Liver (tissue), 9 donors: Measurements from ENCODE around the gene RABAC1. TPM values are rescaled to one million over a fixed set of nuclear protein-coding genes. Genes with fewer than 3 reads are reported as not detected.

Experiments used
- DNase-seq: peaks from one replicate; pipeline ENCODE4 v3.0.0-alpha.2; 2017; ENCODE audit warnings: low spot score
- H3K27ac ChIP-seq, 2 donors: one replicate each; pipeline ENCODE4 v1.7.0; 2013; ENCODE audit warnings: inconsistent platforms in 2 of 2, low read length in 2 of 2, control low read depth in 1 of 2, low read depth in 1 of 2, mild to moderate bottlenecking in 1 of 2
- H3K27me3 ChIP-seq, 4 donors: one replicate each; pipeline versions ENCODE4 v1.6.1 to v1.7.0; 2013; ENCODE audit warnings: low read length in 3 of 4, inconsistent platforms in 1 of 4, mild to moderate bottlenecking in 1 of 4, moderate library complexity in 1 of 4; ENCODE audit not compliant: control insufficient read depth in 4 of 4, insufficient read depth in 4 of 4
- H3K36me3 ChIP-seq, 4 donors: one replicate each; pipeline versions ENCODE4 v1.6.1 to v1.7.0; 2013; ENCODE audit warnings: low read length in 3 of 4, mild to moderate bottlenecking in 3 of 4, low read depth in 1 of 4, moderate library complexity in 1 of 4; ENCODE audit not compliant: control insufficient read depth in 4 of 4, insufficient read depth in 3 of 4
- H3K4me1 ChIP-seq, 4 donors: one replicate each; pipeline versions ENCODE4 v1.6.1 to v1.7.0; 2013; ENCODE audit warnings: low read length in 3 of 4, mild to moderate bottlenecking in 3 of 4, moderate library complexity in 1 of 4; ENCODE audit not compliant: control insufficient read depth in 4 of 4, insufficient read depth in 4 of 4
- H3K4me3 ChIP-seq, 3 donors: one replicate each; pipeline versions ENCODE4 v1.6.1 to v1.7.0; 2013; ENCODE audit warnings: low read length in 3 of 3, control low read depth in 1 of 3, low read depth in 1 of 3, mild to moderate bottlenecking in 1 of 3
- H3K9ac ChIP-seq, 2 donors: one replicate each; pipeline ENCODE4 v1.7.0; 2013; ENCODE audit warnings: low read length in 2 of 2, mild to moderate bottlenecking in 2 of 2, moderate library complexity in 2 of 2, control low read depth in 1 of 2, low read depth in 1 of 2
- H3K9me3 ChIP-seq, 4 donors: one replicate each; pipeline versions ENCODE4 v1.6.1 to v1.7.0; 2013; ENCODE audit warnings: low read length in 3 of 4; ENCODE audit not compliant: control insufficient read depth in 4 of 4
- ATF3 ChIP-seq: IDR thresholded peaks from 2 replicates; pipeline ENCODE4 v1.6.1; 2016; ENCODE audit warnings: antibody characterized with exemption
- CTCF ChIP-seq: fragments of 150-350 bp; IDR thresholded peaks from 2 replicates; pipeline ENCODE4 v1.5.1; 2017; ENCODE audit warnings: improper control_type of control experiment, low read depth, low read length; ENCODE audit not compliant: missing input control
- EGR1 ChIP-seq, 2 donors: IDR thresholded peaks; 2 replicates each; pipeline ENCODE4 v1.6.1; 2016 to 2018; ENCODE audit warnings: antibody characterized with exemption in 2 of 2, low read depth in 2 of 2
- FOXA1 ChIP-seq: IDR thresholded peaks from 2 replicates; pipeline ENCODE4 v1.6.1; 2016; ENCODE audit warnings: antibody characterized with exemption
- FOXA2 ChIP-seq: IDR thresholded peaks from 2 replicates; pipeline ENCODE4 v1.6.1; 2016; ENCODE audit warnings: antibody characterized with exemption
- GABPA ChIP-seq, 2 donors: IDR thresholded peaks in 1 of 2; conservative IDR thresholded peaks in 1 of 2; 2 replicates each; pipeline ENCODE4 v1.6.1; 2016; ENCODE audit warnings: antibody characterized with exemption in 2 of 2, mild to moderate bottlenecking in 1 of 2, moderate library complexity in 1 of 2
- HNF4A ChIP-seq, 2 donors: conservative IDR thresholded peaks; 2 replicates each; pipeline ENCODE4 v1.6.1; 2016; ENCODE audit warnings: antibody characterized with exemption in 2 of 2, mild to moderate bottlenecking in 2 of 2
- HNF4G ChIP-seq: IDR thresholded peaks from 2 replicates; pipeline ENCODE4 v1.6.1; 2016; ENCODE audit warnings: antibody characterized with exemption
- JUND ChIP-seq, 2 donors: IDR thresholded peaks; 2 replicates each; pipeline ENCODE4 v1.6.1; 2016; ENCODE audit warnings: antibody characterized with exemption in 2 of 2
- MAX ChIP-seq: IDR thresholded peaks from 2 replicates; pipeline ENCODE4 v1.6.1; 2016; ENCODE audit warnings: antibody characterized with exemption
- NR2F2 ChIP-seq: IDR thresholded peaks from 2 replicates; pipeline ENCODE4 v1.6.1; 2016; ENCODE audit warnings: antibody characterized with exemption
- RAD21 ChIP-seq, 2 donors: IDR thresholded peaks; 2 replicates each; pipeline ENCODE4 v1.6.1; 2016; ENCODE audit warnings: antibody characterized with exemption in 2 of 2, mild to moderate bottlenecking in 2 of 2
- REST ChIP-seq: IDR thresholded peaks from 2 replicates; pipeline ENCODE4 v1.6.1; 2016; ENCODE audit warnings: antibody characterized with exemption, mild to moderate bottlenecking
- RXRA ChIP-seq, 2 donors: IDR thresholded peaks; 2 replicates each; pipeline ENCODE4 v1.6.1; 2017 to 2018; ENCODE audit warnings: antibody characterized with exemption in 2 of 2, mild to moderate bottlenecking in 1 of 2
- SP1 ChIP-seq: IDR thresholded peaks from 2 replicates; pipeline ENCODE4 v1.6.1; 2018; ENCODE audit warnings: antibody characterized with exemption, mild to moderate bottlenecking
- TAF1 ChIP-seq: conservative IDR thresholded peaks from 2 replicates; pipeline ENCODE4 v1.6.1; 2016; ENCODE audit warnings: antibody characterized with exemption, mild to moderate bottlenecking
- YY1 ChIP-seq: IDR thresholded peaks from 2 replicates; pipeline ENCODE4 v1.6.1; 2016; ENCODE audit warnings: antibody characterized with exemption, mild to moderate bottlenecking
- WGBS: extraction: QIAGEN DNeasy Blood & Tissue Kit; methylation state at CpG from one replicate; pipeline ENCODE4 v1.1.7; 2013; 5-methylcytosine and 5-hydroxymethylcytosine counted together
- polyA plus RNA-seq, 2 donors: library from polyadenylated mRNA; stranded (reverse) in 1 of 2; unstranded in 1 of 2; fragments of 200-250 nt in 1 of 2; fragments of >200 nt in 1 of 2; fragmentation: Nextera tagmentation in 1 of 2; extraction: Ambion mirVana in 1 of 2; gene quantifications; one replicate each; pipeline versions ENCODE4 v1.2.1 to v1.2.3, GENCODE V29; 2013 to 2015
- total RNA-seq, 2 donors: library from RNA; depleted of rRNA; stranded (reverse); fragments of >200 nt; gene quantifications; one replicate each; pipeline ENCODE4 v1.2.3, GENCODE V29; 2014
- TF ChIP-seq, protein P1 (sequence below): IDR thresholded peaks from 2 replicates; pipeline ENCODE4 v1.6.1; 2016; ENCODE audit warnings: antibody characterized with exemption
- donor health status: healthy.
- donor health status: healthy.
- donor health status: healthy.
- donor health status: healthy.
- donor health status: healthy.

Gene RABAC1
- total and polyA plus RNA-seq, 4 donors: 43.2 to 161 (median 99.3) TPM

GRCh38 chr19:41917676-41918075 lies 41.4 kb downstream of the RABAC1 start:
- H3K4me3 ChIP-seq: no peak overlapping the region
- H3K27ac ChIP-seq: no peak overlapping the region
- no peak for DNase-seq
- peaks cover 4 to 18% (median 8%) of the 10 kb centered on the region in 4 donors for H3K27me3 ChIP-seq
- H3K9me3 ChIP-seq: peaks cover 0 to 2% (median 0%) of the 10 kb centered on the region in 4 donors
- no peak overlapping the region for H3K9ac ChIP-seq
- no peaks in the 10 kb centered on the region for H3K36me3 ChIP-seq
- H3K4me1 ChIP-seq: peaks cover 0 to 3% (median 1%) of the 10 kb centered on the region in 4 donors
- TF ChIP-seq NR2F2 (no peak), HNF4G (no peak), RAD21 (IDR thresholded peaks at IDR 0.05) (no peak), CTCF (no peak), SP1 (no peak), TAF1 (no peak), JUND (IDR thresholded peaks at IDR 0.05) (no peak), FOXA2 (no peak), FOXA1 (no peak), GABPA (IDR thresholded peaks at IDR 0.05 in 1 of 2, conservative IDR thresholded peaks at IDR 0.05 in 1 of 2) (no peak), EGR1 (IDR thresholded peaks at IDR 0.05; ENCODE audit: low read depth in 2 of 2) (no peak), HNF4A (conservative IDR thresholded peaks at IDR 0.05) (no peak), MAX (no peak), RXRA (IDR thresholded peaks at IDR 0.05) (no peak), REST (no peak), YY1 (no peak), ATF3 (no peak)
- TF ChIP-seq, protein P1, sequence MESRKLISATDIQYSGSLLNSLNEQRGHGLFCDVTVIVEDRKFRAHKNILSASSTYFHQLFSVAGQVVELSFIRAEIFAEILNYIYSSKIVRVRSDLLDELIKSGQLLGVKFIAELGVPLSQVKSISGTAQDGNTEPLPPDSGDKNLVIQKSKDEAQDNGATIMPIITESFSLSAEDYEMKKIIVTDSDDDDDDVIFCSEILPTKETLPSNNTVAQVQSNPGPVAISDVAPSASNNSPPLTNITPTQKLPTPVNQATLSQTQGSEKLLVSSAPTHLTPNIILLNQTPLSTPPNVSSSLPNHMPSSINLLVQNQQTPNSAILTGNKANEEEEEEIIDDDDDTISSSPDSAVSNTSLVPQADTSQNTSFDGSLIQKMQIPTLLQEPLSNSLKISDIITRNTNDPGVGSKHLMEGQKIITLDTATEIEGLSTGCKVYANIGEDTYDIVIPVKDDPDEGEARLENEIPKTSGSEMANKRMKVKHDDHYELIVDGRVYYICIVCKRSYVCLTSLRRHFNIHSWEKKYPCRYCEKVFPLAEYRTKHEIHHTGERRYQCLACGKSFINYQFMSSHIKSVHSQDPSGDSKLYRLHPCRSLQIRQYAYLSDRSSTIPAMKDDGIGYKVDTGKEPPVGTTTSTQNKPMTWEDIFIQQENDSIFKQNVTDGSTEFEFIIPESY: no peak
- WGBS: 54% methylated on average over 12 of the region's 12 CpGs
